Measurements from ENCODE around the gene SYTL1. TPM values are rescaled to one million over a fixed set of nuclear protein-coding genes. Genes with fewer than 3 reads are reported as not detected.

Gene SYTL1
- total RNA-seq, 2 experiments from 2014 or later = 81.7 to 117 TPM

- ChIA-PET POLR2A (no interaction called here), CTCF (ENCODE audit: unreplicated experiment) (no interaction called here)
- DNase-seq (ENCODE audit: low spot score) = no peak
- no peak overlapping the region for H2AFZ ChIP-seq (ENCODE audit: low read length)
- H3K27ac ChIP-seq (ENCODE audit: low read depth, low read length, poor library complexity, severe bottlenecking) = no peak overlapping the region
- no peak overlapping the region for H3K4me3 ChIP-seq (ENCODE audit: low read depth, low read length, poor library complexity, severe bottlenecking)
- no peaks in the 10 kb centered on the region for H3K79me2 ChIP-seq (ENCODE audit: insufficient read depth, low read depth, low read length)
- H3K9me2 ChIP-seq (ENCODE audit: insufficient read depth, low read length) = no peaks in the 10 kb centered on the region
- no peaks in the 10 kb centered on the region for H3K9me3 ChIP-seq (ENCODE audit: low read length)
- H3K36me3 ChIP-seq (ENCODE audit: insufficient read depth, low read length) = no peaks in the 10 kb centered on the region
- H3K4me1 ChIP-seq (ENCODE audit: insufficient read depth, low read length, poor library complexity, severe bottlenecking) = no peaks in the 10 kb centered on the region
- no peak overlapping the region for H3K4me2 ChIP-seq (ENCODE audit: low read length)
- intact Hi-C loops (cut with micrococcal nuclease; ENCODE audit: unreplicated experiment) = no loop called here
- TF ChIP-seq EZH2phosphoT487 (IDR thresholded peaks at IDR 0.05; ENCODE audit: borderline replicate concordance, low read depth, low read length) (no peak), CTCF (conservative IDR thresholded peaks at IDR 0.05; ENCODE audit: low read length) (peak; percentile 52; the same call in 1 of the 2 replicates)
- BruUV-seq (replicated peaks) = no TSS peak
- H4K20me1 ChIP-seq (ENCODE audit: insufficient read depth, low read length) = no peaks in the 10 kb centered on the region
Observed at GRCh38 chr1:27372808-27373690, 31.2 kb downstream of the SYTL1 start.

DNA sequence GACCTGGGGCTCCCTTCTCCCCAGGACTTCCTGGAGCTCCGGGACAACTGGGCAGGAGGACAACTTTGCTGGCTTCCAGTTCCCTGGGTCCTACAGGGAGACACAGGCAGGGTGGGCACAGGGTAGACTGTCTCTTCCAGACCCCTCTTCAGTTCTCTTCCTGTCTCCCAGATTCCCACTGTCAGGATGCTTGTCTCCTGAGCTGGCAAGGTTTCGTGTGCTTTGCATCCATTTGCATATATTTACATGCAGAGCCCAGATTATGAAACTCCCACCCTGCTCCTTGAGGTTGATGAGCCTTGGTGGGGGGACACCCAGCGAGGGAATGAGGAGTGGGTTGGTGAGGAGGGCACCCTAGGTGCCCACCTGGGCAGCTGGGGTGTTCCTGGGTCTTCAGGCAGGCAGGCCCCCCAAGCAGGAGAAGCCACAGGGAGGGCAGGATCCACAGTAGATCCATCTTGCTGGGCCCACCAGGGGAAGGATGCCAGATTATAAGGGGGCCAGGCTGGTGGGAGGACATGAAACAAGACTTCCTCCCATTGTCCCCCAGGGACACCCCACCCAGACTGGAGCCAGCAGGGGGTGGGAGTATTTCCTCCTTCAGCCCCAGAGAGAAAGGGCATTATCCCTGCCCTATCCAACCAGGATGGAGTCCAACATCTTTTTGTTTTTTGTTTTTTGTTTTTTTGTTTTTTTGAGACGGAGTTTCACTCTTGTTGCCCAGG is 32.7 kb downstream of the SYTL1 start, which contains the start of gene FCN3:
TSS of gene FCN3 (minus strand) at position 463 of the 725 bp plus-strand sequence. CDS start at position 457, 6 bp downstream.
- Histone ChIP-seq H3K79me2 (ENCODE audit: insufficient read depth, low read depth, low read length) (no peaks in the 10 kb centered on the region), H2AFZ (ENCODE audit: low read length) (no peak within 1 kb of the TSS), H3K27ac (ENCODE audit: low read depth, low read length, poor library complexity, severe bottlenecking) (no peak within 1 kb of the TSS), H3K4me1 (ENCODE audit: insufficient read depth, low read length, poor library complexity, severe bottlenecking) (no peaks in the 10 kb centered on the region), H3K36me3 (ENCODE audit: insufficient read depth, low read length) (no peaks in the 10 kb centered on the region), H4K20me1 (ENCODE audit: insufficient read depth, low read length) (no peaks in the 10 kb centered on the region), H3K9me2 (ENCODE audit: insufficient read depth, low read length) (no peaks in the 10 kb centered on the region), H3K4me3 (ENCODE audit: low read depth, low read length, poor library complexity, severe bottlenecking) (no peak within 1 kb of the TSS), H3K4me2 (ENCODE audit: low read length) (no peak within 1 kb of the TSS), H3K9me3 (ENCODE audit: low read length) (no peaks in the 10 kb centered on the region)
- BruUV-seq (replicated peaks) = no TSS peak
- ChIA-PET CTCF (ENCODE audit: unreplicated experiment) (no interaction called here), POLR2A (no interaction called here)
- DNase-seq (ENCODE audit: low spot score) = no peak
- intact Hi-C loops (cut with micrococcal nuclease; ENCODE audit: unreplicated experiment) = no loop called here
- TF ChIP-seq CTCF (conservative IDR thresholded peaks at IDR 0.05; ENCODE audit: low read length) = no peak

All from OCI-LY7 (cell line).